GM12878 (cell line): ENCODE measurements around the gene MEP1A. TPM values are rescaled to one million over a fixed set of nuclear protein-coding genes. Genes with fewer than 3 reads are reported as not detected.

Source experiments
- ATAC-seq: fragments of 200-7000 bp; cut with Tn5 transposase; 3 replicates; pipeline ENCODE4 v1.9.1; 2020; ENCODE audit warnings: mild to moderate bottlenecking, moderate library complexity
- BruUV-seq: library from RNA; stranded (reverse); fragments of 400-500 nt; replicated peaks from 2 replicates; lab custom pipeline; 2021; lab: Mats Ljungman, UMichigan
- CTCF ChIA-PET: fragments of 300-600 bp; sonication (Branson Sonifier 250); formaldehyde crosslinking; extraction: SDS; loops from one replicate; lab custom pipeline; 2021; ENCODE audit warnings: inconsistent platforms; lab: Yijun Ruan, JAX
- POLR2A ChIA-PET: fragments of 350-600 bp; formaldehyde crosslinking; extraction: SDS; loops from one replicate; lab custom pipeline; 2021; ENCODE audit warnings: inconsistent platforms; lab: Charles Lee
- RAD21 ChIA-PET: fragments of 300-600 bp; sonication (Branson Sonifier 250); formaldehyde crosslinking; loops from one replicate; lab custom pipeline; 2023; ENCODE audit warnings: antibody characterized with exemption; ENCODE audit not compliant: unreplicated experiment; lab: Charles Lee
- SMC1A ChIA-PET: fragments of 300-600 bp; sonication (Branson Sonifier 250); formaldehyde crosslinking; loops from one replicate; lab custom pipeline; 2023; ENCODE audit not compliant: unreplicated experiment, uncharacterized antibody; lab: Charles Lee
- DNase-seq: peaks from one replicate; pipeline ENCODE4 v3.0.0-alpha.2; 2011; ENCODE audit warnings: low read depth, low spot score
- FAIRE-seq: peaks from 3 replicates; lab custom pipeline; 2011; peaks lifted over from hg19 to GRCh38; lab: Jason Lieb, UNC
- H2AFZ ChIP-seq: 2 replicates; pipeline ENCODE4 v1.6.0; 2011; ENCODE audit warnings: low read depth, low read length, control low read depth; ENCODE audit not compliant: control insufficient read depth
- H3K27ac ChIP-seq: 2 replicates; pipeline ENCODE4 v1.5.1; 2011; ENCODE audit warnings: control low read depth; ENCODE audit not compliant: control insufficient read depth, insufficient read depth
- H3K27me3 ChIP-seq, 2 experiments: replicated peaks in 1 of 2; 2 replicates each; pipeline versions ENCODE4 v1.6.0 to v1.6.1; 2011; ENCODE audit warnings: low read length in 1 of 2; ENCODE audit not compliant: control insufficient read depth in 2 of 2, insufficient read depth in 2 of 2
- H3K36me3 ChIP-seq, 2 experiments: 2 replicates each; pipeline ENCODE4 v1.5.1; 2011; ENCODE audit warnings: low read length in 1 of 2; ENCODE audit not compliant: control insufficient read depth in 2 of 2, insufficient read depth in 2 of 2
- H3K4me1 ChIP-seq: 2 replicates; pipeline ENCODE4 v1.6.1; 2011; ENCODE audit warnings: mild to moderate bottlenecking, low read length, moderate library complexity, mixed read lengths; ENCODE audit not compliant: control insufficient read depth, insufficient read depth
- H3K4me2 ChIP-seq: 2 replicates; pipeline ENCODE4 v1.6.0; 2011; ENCODE audit warnings: control low read depth; ENCODE audit not compliant: control insufficient read depth, insufficient read depth
- H3K4me3 ChIP-seq: fragments of 200-600 bp; sonication (generic); 2 replicates; pipeline ENCODE4 v1.5.1; 2016
- H3K79me2 ChIP-seq: 2 replicates; pipeline ENCODE4 v1.6.0; 2011; ENCODE audit warnings: low read length; ENCODE audit not compliant: control insufficient read depth, insufficient read depth
- H3K9ac ChIP-seq: 2 replicates; pipeline ENCODE4 v1.8.0; 2011; ENCODE audit warnings: low read length, control low read depth, mixed read lengths; ENCODE audit not compliant: control insufficient read depth, insufficient read depth
- H3K9me3 ChIP-seq: replicated peaks from 3 replicates; pipeline ENCODE4 v1.5.1; 2011; ENCODE audit warnings: mild to moderate bottlenecking, low read length; ENCODE audit not compliant: control insufficient read depth, insufficient read depth
- H4K20me1 ChIP-seq: 2 replicates; pipeline ENCODE4 v1.6.0; 2011; ENCODE audit not compliant: control insufficient read depth, insufficient read depth
- BCLAF1 ChIP-seq: fragments of 450-650 bp; IDR thresholded peaks from 2 replicates; pipeline ENCODE4 v1.6.1; 2017; ENCODE audit warnings: antibody characterized with exemption, mild to moderate bottlenecking, moderate library complexity
- EGR1 ChIP-seq, 2 experiments: IDR thresholded peaks; 1 replicate in 1 of 2; 2 replicates in 1 of 2; pipeline ENCODE4 v1.6.1; 2011 to 2012; ENCODE audit warnings: low read depth in 2 of 2, low read length in 2 of 2, borderline replicate concordance in 1 of 2, mild to moderate bottlenecking in 1 of 2, moderate library complexity in 1 of 2
- ELK1 ChIP-seq: IDR thresholded peaks from 2 replicates; pipeline ENCODE4 v1.6.1; 2012; ENCODE audit warnings: low read depth, low read length, improper control_type of control experiment
- KAT2A ChIP-seq: conservative IDR thresholded peaks from 2 replicates; pipeline ENCODE4 v1.6.1; 2011; ENCODE audit warnings: low read depth, low read length; ENCODE audit not compliant: control insufficient read depth
- MLLT1 ChIP-seq: fragments of 450-650 bp; IDR thresholded peaks from 2 replicates; pipeline ENCODE4 v1.6.1; 2016; ENCODE audit warnings: mild to moderate bottlenecking
- MXI1 ChIP-seq: fragments of 150-350 bp; IDR thresholded peaks from 2 replicates; pipeline ENCODE4 v1.6.1; 2011; ENCODE audit warnings: low read depth, mild to moderate bottlenecking, inconsistent platforms, low read length, improper control_type of control experiment
- NFYA ChIP-seq: IDR thresholded peaks from 2 replicates; pipeline ENCODE4 v1.6.1; 2011; ENCODE audit warnings: low read depth, mild to moderate bottlenecking, low read length, improper control_type of control experiment, borderline replicate concordance
- NFYB ChIP-seq: IDR thresholded peaks from 2 replicates; pipeline ENCODE4 v1.6.1; 2011; ENCODE audit warnings: low read depth, mild to moderate bottlenecking, low read length, improper control_type of control experiment, moderate library complexity; ENCODE audit not compliant: insufficient read depth
- NR2C1 ChIP-seq: fragments of 450-650 bp; IDR thresholded peaks from 2 replicates; pipeline ENCODE4 v1.6.1; 2017; ENCODE audit warnings: antibody characterized with exemption, mild to moderate bottlenecking, moderate library complexity
- REST ChIP-seq: IDR thresholded peaks from 2 replicates; pipeline ENCODE4 v1.6.1; 2012; ENCODE audit warnings: mild to moderate bottlenecking, low read depth, low read length
- SMARCA5 ChIP-seq: fragments of 450-650 bp; IDR thresholded peaks from 2 replicates; pipeline ENCODE4 v1.6.1; 2017; ENCODE audit warnings: mild to moderate bottlenecking
- STAT3 ChIP-seq: IDR thresholded peaks from 2 replicates; pipeline ENCODE4 v1.6.1; 2011; ENCODE audit warnings: low read depth, low read length, improper control_type of control experiment
- ZBED1 ChIP-seq: IDR thresholded peaks from 2 replicates; pipeline ENCODE4 v1.6.1; 2016; ENCODE audit warnings: borderline replicate concordance
- ZNF622 ChIP-seq: fragments of 450-650 bp; IDR thresholded peaks from 2 replicates; pipeline ENCODE4 v1.6.1; 2017; ENCODE audit warnings: mild to moderate bottlenecking, inconsistent platforms
- WGBS: methylation state at CpG from one replicate; pipeline ENCODE4 v1.1.6; 2016; ENCODE audit warnings: low lambda C conversion rate; ENCODE audit not compliant: insufficient replicate concordance, insufficient coverage; ENCODE audit errors: missing lambda C conversion rate; 5-methylcytosine and 5-hydroxymethylcytosine counted together
- in situ Hi-C: fragments of 300-500 bp; cut with MboI; formaldehyde crosslinking; loops from 9 replicates; pipeline ENCODE4 v1.14.3; 2018; ENCODE audit warnings: mixed read lengths
- intact Hi-C: fragments of 100-400 bp; cut with micrococcal nuclease; formaldehyde crosslinking; loops from one replicate; pipeline ENCODE4 v1.14.2; 2022; ENCODE audit not compliant: unreplicated experiment
- polyA plus RNA-seq, 11 experiments: library from polyadenylated mRNA; depleted of rRNA in 4 of 11; unstranded in 6 of 11; stranded (reverse) in 5 of 11; fragments of >200 nt; fragmentation: Nextera tagmentation in 4 of 11; fragmentation: Illumina TruSeq in 1 of 11; extraction: Ambion mirVana in 4 of 11; extraction: Trizol in 1 of 11; gene quantifications; 1 replicate in 1 of 11; 2 replicates in 10 of 11; pipeline versions ENCODE4 v1.2.1 to v1.2.3, GENCODE V29; 2011 to 2016; ENCODE audit warnings: inconsistent platforms in 2 of 11, missing spikeins in 2 of 11, low read depth in 1 of 11
- total RNA-seq, 4 experiments: library from RNA; depleted of rRNA in 3 of 4; stranded (reverse); fragments of >200 nt in 3 of 4; fragmentation: Illumina TruSeq in 1 of 4; extraction: Trizol in 1 of 4; gene quantifications; 2 replicates each; pipeline versions ENCODE4 v1.2.1 to v1.2.3, GENCODE V29; 2013 to 2021

MEP1A gene
- total and polyA plus RNA-seq, 10 of the 15 experiments (the other 5 are each of a cell fraction or from before 2014, with no cell fraction given): not detected

- Histone ChIP-seq H3K36me3 (no peaks in the 10 kb centered on the region), H3K4me2 (no peak overlapping the region), H3K4me3 (no peak overlapping the region), H3K79me2 (no peaks in the 10 kb centered on the region), H4K20me1 (no peaks in the 10 kb centered on the region)
- ChIA-PET CTCF (no interaction called here), SMC1A (no interaction called here)
- ATAC-seq (no peak), DNase-seq (no peak), FAIRE-seq (no peak)
- intact Hi-C loops: no loop called here
- TF ChIP-seq MLLT1 (no peak), ZBED1 (no peak), SMARCA5 (no peak), ELK1 (no peak), NFYB (no peak), NR2C1 (no peak), NFYA (no peak), MXI1 (no peak), STAT3 (no peak), BCLAF1 (no peak), EGR1 (IDR thresholded peaks at IDR 0.05; ENCODE audit: borderline replicate concordance in 1 of 2, low read depth in 2 of 2, low read length in 2 of 2) (no peak), REST (no peak), KAT2A (no peak), ZNF622 (no peak)
- TF ChIP-seq, all 136 proteins: peak for 0
- BruUV-seq: no TSS peak
- Histone ChIP-seq H3K4me1 (no peaks in the 10 kb centered on the region), H3K9ac (no peak overlapping the region), H2AFZ (no peak overlapping the region), H3K27ac (no peak overlapping the region), H3K27me3 (no peaks in the 10 kb centered on the region), H3K9me3 (no peaks in the 10 kb centered on the region)
- in situ Hi-C loops: loop anchor here (10.0 kb wide), 1 partner anchor 349 kb away; no protein-coding TSS in a partner anchor
- POLR2A ChIA-PET: no interaction called here
- RAD21 ChIA-PET: no interaction called here
- WGBS: 0% methylated on average over 1 of the region's 1 CpG
Measured at GRCh38 chr6:46773201-46773855, 19.9 kb upstream of the MEP1A start.
